GM19023 (cell line): ENCODE results near the gene GALNT2.

Source experiments
- ATAC-seq: cut with Tn5 transposase; IDR thresholded peaks from one replicate; pipeline ENCODE4 v1.9.1; 2021; ENCODE audit warnings: mild to moderate bottlenecking, moderate library complexity; ENCODE audit not compliant: unreplicated experiment

The GALNT2 gene

GRCh38 chr1:230066466-230067404, at the start of gene GALNT2:
Gene GALNT2 (plus strand): TSS chr1:230067238. CDS start chr1:230067281, 43 bp downstream.
- ATAC-seq: peak; percentile 87

GRCh38 chr1:230020451-230020850, 46.6 kb upstream of the GALNT2 start:
- no peak for ATAC-seq

- no peak for ATAC-seq
Observed at GRCh38 chr1:230022666-230023380, 44.2 kb upstream of the GALNT2 start.

GRCh38 chr1:230025686-230026085, 41.4 kb upstream of the GALNT2 start:
- no peak for ATAC-seq

GRCh38 chr1:230026139-230026538, 40.9 kb upstream of the GALNT2 start:
- no peak for ATAC-seq

- no peak for ATAC-seq
Observed at GRCh38 chr1:230026572-230026971, 40.5 kb upstream of the GALNT2 start.

GRCh38 chr1:230028602-230029223, 38.3 kb upstream of the GALNT2 start:
- ATAC-seq: no peak

GRCh38 chr1:230029244-230029941, 37.6 kb upstream of the GALNT2 start:
- no peak for ATAC-seq

GRCh38 chr1:230030122-230030821, 36.8 kb upstream of the GALNT2 start:
- no peak for ATAC-seq

GRCh38 chr1:230031131-230031530, 35.9 kb upstream of the GALNT2 start:
- no peak for ATAC-seq

GRCh38 chr1:230032516-230033281, 34.3 kb upstream of the GALNT2 start:
- ATAC-seq: no peak

- ATAC-seq: no peak
Observed at GRCh38 chr1:230037261-230037660, 29.8 kb upstream of the GALNT2 start.

GRCh38 chr1:230040440-230040839, 26.6 kb upstream of the GALNT2 start:
- no peak for ATAC-seq

- no peak for ATAC-seq
Observed at GRCh38 chr1:230043081-230043480, 24.0 kb upstream of the GALNT2 start.

- no peak for ATAC-seq
Observed at GRCh38 chr1:230044729-230045128, 22.3 kb upstream of the GALNT2 start.

- ATAC-seq: no peak
Observed at GRCh38 chr1:230047114-230047865, 19.7 kb upstream of the GALNT2 start.

GRCh38 chr1:230048322-230048721, 18.7 kb upstream of the GALNT2 start:
- no peak for ATAC-seq

GRCh38 chr1:230048922-230049321, 18.1 kb upstream of the GALNT2 start:
- ATAC-seq: no peak

GRCh38 chr1:230049731-230050130, 17.3 kb upstream of the GALNT2 start:
- ATAC-seq: no peak
